ENCODE results near the gene KCTD17.

Gene KCTD17

DNA sequence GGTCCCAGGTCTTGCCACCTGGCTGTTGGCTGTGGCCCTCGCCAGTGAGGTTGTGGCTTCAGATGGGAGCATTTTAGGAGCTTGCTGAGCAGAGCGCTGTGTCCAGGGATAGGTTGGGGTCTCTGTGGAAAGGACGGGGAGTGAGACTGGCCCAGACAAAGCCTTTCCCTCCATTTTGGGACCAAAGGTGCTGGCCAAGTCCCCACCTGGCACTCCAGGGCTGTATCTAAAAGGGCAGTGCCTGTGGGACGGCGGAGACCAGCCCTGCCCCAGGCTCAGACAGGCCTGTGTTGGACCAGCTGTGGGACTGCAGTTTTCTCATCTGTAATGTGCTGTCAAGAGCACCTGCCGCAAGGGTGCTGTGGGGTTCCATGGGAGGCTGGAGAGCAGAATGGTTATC is 5.0 kb upstream of the KCTD17 start:
- H3K36me3 ChIP-seq: no peaks in the 10 kb centered on the region
- H3K27me3 ChIP-seq: peaks cover 0 to 9% of the 10 kb centered on the region in 2 donors
- no peak for TF ChIP-seq CTCF (IDR thresholded peaks at IDR 0.05)
- H3K27ac ChIP-seq: no peak overlapping the region
- no peaks in the 10 kb centered on the region for H3K9me3 ChIP-seq
- intact Hi-C loops (cut with DNase I; ENCODE audit: low total_unique reads): no loop called here
- DNase-seq: no peak
- no peak overlapping the region for H3K4me3 ChIP-seq
- peaks cover 0 to 8% (median 3%) of the 10 kb centered on the region in 4 donors for H3K4me1 ChIP-seq

DNA sequence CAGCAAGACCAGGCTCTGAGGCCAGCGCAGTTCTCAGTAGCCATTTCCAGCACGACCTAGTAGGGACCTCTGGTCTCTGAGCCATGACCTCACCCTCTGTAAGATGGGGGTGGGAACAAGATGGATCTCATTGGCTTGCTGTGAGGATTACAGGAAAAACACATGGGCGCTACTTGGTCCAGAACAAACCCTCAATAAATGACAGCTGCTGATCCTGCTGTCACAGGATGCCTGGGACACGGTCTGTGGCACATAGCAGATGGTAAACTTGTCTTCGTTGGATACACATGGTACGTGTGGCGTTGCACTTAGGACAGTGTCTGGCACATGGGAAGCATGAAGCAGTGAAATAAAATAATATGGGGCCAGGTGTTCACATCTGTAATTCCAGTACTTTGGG is 4.5 kb upstream of the KCTD17 start:
- Histone ChIP-seq H3K4me3 (no peak overlapping the region), H3K4me1 (peaks cover 0 to 11% (median 7%) of the 10 kb centered on the region in 4 donors), H3K36me3 (no peaks in the 10 kb centered on the region), H3K27me3 (peaks cover 0 to 8% of the 10 kb centered on the region in 2 donors), H3K9me3 (no peaks in the 10 kb centered on the region), H3K27ac (no peak overlapping the region)
- intact Hi-C loops (cut with DNase I; ENCODE audit: low total_unique reads): no loop called here
- no peak for DNase-seq
- TF ChIP-seq CTCF (IDR thresholded peaks at IDR 0.05): no peak

DNA sequence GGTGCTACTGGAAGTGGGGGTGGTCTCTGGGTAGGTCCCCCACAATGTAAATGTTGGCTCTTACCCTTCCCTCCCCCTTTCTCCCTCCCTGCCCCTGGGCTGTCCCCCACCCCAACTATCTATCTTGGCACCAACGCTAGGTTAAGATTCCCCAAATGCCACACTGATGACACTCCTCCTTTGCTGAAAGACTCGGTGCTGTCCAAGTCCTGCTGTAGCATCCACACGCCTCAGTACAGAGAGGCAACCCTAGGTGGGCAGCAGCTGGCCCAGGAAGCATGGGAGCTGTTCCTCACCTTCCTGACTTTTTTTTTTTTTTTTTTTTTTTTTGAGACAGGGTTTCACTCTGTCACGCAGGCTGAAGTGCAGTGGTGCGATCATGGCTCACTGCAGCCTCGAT is 3.4 kb upstream of the KCTD17 start:
- intact Hi-C loops (cut with DNase I; ENCODE audit: low total_unique reads): no loop called here
- no peak overlapping the region for H3K27ac ChIP-seq
- H3K4me3 ChIP-seq: no peak overlapping the region
- no peak for TF ChIP-seq CTCF (IDR thresholded peaks at IDR 0.05)
- no peaks in the 10 kb centered on the region for H3K36me3 ChIP-seq
- peaks cover 0 to 23% (median 13%) of the 10 kb centered on the region in 4 donors for H3K4me1 ChIP-seq
- H3K27me3 ChIP-seq: peaks cover 0 to 5% of the 10 kb centered on the region in 2 donors
- H3K9me3 ChIP-seq: no peaks in the 10 kb centered on the region
- DNase-seq: no peak

GRCh38 chr22:37049224-37049623 is 2.3 kb upstream of the KCTD17 start:
- no peaks in the 10 kb centered on the region for H3K9me3 ChIP-seq
- H3K27me3 ChIP-seq: no peaks in the 10 kb centered on the region
- intact Hi-C loops (cut with DNase I; ENCODE audit: low total_unique reads): no loop called here
- H3K4me3 ChIP-seq: no peak overlapping the region
- no peak for TF ChIP-seq CTCF (IDR thresholded peaks at IDR 0.05)
- no peak for DNase-seq
- peaks cover 0 to 23% (median 13%) of the 10 kb centered on the region in 4 donors for H3K4me1 ChIP-seq
- H3K27ac ChIP-seq: no peak overlapping the region
- H3K36me3 ChIP-seq: peaks cover 0 to 7% (median 0%) of the 10 kb centered on the region in 3 donors

GRCh38 chr22:37050913-37051312 is 629 bp upstream of the KCTD17 start:
- intact Hi-C loops (cut with DNase I; ENCODE audit: low total_unique reads): no loop called here
- H3K4me3 ChIP-seq: peak overlapping the region; percentile 65 to 93
- no peaks in the 10 kb centered on the region for H3K9me3 ChIP-seq
- peaks cover 0 to 24% (median 12%) of the 10 kb centered on the region in 3 donors for H3K36me3 ChIP-seq
- H3K27ac ChIP-seq: no peak overlapping the region
- H3K4me1 ChIP-seq: peaks cover 0 to 23% (median 13%) of the 10 kb centered on the region in 4 donors
- no peak for DNase-seq
- no peaks in the 10 kb centered on the region for H3K27me3 ChIP-seq
- no peak for TF ChIP-seq CTCF (IDR thresholded peaks at IDR 0.05)
